ENCODE data around the gene PHF23.

DNA sequence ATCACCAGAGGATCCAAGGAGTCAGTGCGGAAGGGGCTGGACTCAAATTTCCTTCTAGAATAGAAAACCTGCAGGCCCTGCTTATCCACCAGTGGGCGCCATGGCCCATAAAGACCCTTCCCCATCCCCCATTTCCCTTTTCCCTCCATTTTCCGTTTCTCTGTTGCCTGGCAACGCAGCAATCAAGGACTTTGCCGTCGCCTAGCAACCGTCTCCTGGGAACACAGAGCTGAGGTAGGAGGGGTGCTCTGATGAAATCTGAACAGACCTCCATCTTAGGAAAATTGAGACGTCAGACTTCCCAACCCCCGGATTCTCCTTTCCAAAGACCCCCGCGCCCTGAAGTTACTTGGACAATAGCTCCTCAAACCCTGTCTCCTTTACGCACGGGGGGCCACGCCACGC, 25.4 kb downstream of the PHF23 start:
- peak; percentile 89 for TF ChIP-seq CTCF (conservative IDR thresholded peaks at IDR 0.05; ENCODE audit: low read length)
- no peak for TF ChIP-seq EZH2phosphoT487 (IDR thresholded peaks at IDR 0.05; ENCODE audit: borderline replicate concordance)
